GM19351 (cell line): ENCODE results near the gene BPI.
"Not testable (repeated sequence)": the region's sequence is repeated elsewhere in the genome, so short reads cannot be mapped to it uniquely, and the experiment has no call there.

Experiments
- ATAC-seq: cut with Tn5 transposase; IDR thresholded peaks from one replicate; pipeline ENCODE4 v1.9.1; 2021; ENCODE audit warnings: mild to moderate bottlenecking, moderate library complexity; ENCODE audit not compliant: unreplicated experiment

BPI gene

DNA sequence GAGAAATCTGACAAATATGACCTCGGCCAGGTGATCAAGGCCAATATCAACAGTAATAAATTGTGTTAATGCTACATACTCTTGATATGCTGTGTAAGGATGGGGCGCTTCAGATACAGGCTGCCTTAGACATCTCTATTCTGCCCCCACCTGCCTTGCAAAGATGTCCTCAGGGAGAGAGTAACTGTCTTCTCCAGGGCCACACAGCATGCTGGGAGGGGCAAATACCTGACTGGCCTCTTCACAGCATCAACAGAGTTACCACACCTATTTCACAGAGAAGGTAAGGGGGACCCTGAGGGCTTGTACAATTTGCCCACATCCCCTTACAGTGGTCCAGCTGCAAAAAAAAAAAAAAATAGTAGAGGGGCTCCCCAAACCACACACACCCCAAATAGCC is 26.3 kb upstream of the BPI start:
- no peak for ATAC-seq

DNA sequence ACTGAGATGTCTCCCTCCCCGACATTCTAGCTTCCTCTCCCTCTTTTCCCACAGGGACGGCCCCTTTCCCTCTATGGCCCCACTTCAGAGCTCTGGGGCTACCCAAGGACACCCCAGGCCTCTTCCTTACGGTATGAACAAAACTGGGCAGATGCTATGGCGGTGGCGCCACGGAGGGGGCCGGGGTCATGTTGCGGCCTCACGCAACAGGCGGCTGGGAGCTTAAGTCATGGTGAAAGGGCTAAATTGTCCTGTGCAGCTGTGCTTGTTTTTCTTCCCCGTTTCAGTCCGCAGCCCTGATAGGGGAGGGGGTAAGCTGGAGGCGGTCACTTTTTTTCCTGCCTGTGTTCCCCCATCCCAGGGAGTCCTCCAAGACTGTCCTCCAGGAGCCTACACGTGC is 25.8 kb upstream of the BPI start:
- no peak for ATAC-seq

DNA sequence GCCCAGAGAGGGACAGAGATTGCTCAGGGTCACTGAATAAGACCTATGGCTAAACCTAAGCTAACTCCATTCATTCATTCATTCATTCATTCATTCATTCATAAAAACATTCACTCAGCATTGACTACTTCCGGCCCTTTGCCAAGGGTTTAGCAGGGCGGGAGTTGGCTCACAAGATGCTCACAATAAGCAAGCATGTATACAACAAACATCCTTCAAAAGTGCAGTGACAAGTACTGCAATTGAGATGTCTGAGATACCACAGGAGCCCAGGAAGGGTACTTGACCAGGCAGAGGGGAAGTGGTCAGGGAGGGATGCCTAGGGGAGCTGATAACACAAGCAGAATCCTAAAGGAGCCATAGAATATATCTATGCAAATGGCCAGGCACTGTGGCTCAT is 25.2 kb upstream of the BPI start:
- ATAC-seq, result no peak

DNA sequence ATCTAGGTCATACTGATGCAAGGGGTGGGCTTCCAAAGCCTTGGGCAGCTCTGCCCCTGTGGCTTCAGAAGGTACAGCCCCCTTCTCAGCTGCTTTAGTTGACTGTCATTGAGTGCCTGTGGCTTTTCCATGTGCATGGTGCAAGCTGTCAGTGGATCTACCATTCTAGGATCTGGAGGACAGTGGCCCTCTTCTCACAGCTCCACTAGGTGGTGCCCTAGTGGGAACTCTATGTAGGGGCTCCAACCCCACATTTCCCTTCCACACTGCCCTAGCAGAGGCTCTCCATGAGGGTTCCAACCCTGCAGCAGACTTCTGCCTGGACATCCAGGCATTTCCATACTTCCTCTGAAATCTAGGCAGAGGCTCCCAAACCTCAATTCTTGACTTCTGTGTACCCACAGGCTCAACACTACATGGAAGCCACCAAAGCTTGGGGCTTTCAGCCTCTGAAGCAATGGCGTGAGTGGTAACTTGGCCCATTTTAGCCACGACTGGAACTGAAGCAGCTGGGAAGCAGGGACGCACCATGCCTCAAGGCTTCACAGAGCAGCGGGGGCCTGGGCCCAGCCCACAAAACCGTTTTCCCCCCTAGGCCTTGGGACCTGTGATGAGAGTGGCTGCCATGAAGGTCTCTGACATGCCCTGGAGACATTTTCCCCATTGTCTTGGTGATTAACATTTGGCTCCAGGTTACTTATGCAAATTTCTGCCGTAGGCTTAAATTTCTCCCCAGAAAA is 22.6 kb upstream of the BPI start:
- ATAC-seq, result not testable (repeated sequence)

DNA sequence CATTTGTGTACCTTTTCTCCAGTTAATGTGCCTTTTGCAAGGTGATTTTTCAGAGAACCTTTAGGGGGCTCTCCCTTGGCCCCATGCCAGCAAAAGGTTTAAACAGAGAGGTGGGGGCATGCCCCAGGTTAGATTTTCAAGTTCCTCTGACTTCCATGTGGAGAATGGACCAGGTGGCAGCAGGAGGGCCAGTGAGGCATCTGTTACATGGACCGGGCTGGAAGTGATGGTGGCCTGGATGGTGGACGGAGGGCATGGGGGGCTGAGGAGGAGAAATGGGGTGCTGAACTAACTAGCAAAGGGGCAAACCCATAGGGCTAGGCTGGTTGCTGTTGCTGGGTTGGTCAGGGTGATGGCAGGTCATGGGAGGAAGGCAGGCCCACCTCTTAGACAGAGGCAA is 20.7 kb upstream of the BPI start:
- ATAC-seq, result no peak

DNA sequence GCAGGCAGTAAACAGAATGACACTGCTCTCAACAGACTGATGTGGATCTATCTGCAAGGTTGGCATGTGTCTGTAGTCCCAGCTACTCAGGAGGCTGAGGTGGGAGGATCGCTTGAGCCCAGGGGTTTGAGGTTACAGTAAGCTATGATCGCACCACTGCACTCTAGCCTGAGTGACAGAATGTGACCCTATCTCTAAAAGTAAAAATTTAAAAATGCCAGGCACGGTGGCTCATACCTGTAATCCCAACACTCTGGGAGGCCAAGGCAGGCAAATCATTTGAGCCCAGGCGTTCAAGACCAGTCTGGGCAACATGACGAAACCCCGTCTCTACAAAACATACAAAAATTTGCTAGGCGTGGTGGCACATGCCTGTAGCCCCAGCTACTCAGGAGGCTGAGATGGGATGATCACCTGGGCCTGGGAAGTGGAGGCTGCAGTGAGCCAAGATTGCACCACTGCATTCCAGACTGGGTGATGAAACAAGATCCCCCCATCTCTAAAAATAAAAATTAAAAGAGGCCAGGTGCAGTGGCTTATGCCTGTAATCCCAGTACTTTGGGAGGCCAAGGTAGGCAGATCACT is 19.8 kb upstream of the BPI start:
- not testable (repeated sequence) for ATAC-seq

DNA sequence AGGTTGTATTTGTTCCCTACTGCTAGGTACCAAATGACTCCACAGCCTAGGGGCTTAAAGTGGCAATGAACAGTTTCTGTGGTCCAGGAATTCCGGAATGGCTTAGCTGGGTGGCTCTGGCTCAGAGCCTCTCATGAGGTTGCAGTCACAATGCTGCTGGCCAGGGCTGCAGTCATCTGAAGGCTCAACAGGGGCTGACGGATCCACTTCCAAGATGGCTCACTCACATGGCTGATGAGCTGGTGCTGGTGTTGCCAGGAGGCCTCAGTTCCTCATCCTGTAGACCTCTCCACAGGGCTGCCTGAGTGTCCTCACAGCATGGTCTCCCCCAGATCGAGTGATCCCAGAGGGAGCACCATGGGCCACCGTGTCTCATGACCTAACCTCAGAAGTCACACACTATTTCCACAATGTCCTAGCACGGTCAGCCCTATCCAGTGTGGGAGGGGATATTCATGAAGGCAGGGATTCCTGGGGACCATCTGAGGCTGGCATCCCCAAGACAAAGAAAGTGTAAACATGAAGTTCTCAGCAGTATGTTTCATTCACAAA is 19.0 kb upstream of the BPI start:
- ATAC-seq, result no peak

DNA sequence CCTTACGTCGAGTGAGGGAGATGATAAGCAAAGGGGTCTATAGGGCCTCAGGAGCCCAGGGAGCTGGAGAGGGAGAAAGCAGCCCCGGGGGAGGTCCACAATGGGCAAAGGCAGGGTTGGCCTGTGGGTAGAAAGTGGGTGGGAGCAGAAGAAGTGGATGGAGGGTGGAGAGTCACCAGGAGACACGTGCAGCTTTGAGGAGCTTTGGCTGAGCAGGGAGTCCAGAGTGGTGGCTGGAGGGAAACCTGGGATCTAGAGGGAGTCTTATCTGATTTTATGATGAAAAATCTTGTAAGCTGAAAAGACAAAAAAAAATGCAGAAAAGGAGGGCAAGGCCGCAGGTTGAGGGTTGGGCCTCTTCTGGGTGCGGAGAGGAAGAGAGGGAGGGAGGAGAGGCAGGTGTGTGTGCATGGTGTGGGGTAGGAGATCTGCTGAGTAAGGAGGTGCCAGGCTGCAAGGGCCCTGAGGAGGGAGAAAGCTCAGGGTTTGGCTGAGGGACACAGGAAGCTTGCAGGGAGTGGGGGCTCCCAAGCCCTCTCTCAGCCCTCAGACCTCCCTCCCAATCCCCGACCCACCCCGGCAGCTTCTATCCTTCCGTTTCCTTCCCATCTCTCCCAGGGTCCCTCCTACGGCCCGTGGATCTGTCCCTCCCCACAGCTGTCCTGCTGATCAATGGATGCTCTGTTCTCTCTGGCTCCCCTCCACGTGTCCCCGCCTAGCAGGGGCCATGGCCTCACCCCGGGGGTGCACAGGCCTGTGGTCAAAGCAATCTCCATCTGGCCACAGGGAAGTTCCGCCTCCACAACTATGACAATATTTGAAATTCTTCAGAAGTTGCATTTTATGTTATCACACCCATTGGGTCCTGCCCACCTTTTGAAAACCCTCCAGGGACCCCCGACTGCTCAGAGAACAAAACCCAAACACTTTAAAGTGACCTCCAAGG is 17.1 kb upstream of the BPI start:
- ATAC-seq, result no peak

DNA sequence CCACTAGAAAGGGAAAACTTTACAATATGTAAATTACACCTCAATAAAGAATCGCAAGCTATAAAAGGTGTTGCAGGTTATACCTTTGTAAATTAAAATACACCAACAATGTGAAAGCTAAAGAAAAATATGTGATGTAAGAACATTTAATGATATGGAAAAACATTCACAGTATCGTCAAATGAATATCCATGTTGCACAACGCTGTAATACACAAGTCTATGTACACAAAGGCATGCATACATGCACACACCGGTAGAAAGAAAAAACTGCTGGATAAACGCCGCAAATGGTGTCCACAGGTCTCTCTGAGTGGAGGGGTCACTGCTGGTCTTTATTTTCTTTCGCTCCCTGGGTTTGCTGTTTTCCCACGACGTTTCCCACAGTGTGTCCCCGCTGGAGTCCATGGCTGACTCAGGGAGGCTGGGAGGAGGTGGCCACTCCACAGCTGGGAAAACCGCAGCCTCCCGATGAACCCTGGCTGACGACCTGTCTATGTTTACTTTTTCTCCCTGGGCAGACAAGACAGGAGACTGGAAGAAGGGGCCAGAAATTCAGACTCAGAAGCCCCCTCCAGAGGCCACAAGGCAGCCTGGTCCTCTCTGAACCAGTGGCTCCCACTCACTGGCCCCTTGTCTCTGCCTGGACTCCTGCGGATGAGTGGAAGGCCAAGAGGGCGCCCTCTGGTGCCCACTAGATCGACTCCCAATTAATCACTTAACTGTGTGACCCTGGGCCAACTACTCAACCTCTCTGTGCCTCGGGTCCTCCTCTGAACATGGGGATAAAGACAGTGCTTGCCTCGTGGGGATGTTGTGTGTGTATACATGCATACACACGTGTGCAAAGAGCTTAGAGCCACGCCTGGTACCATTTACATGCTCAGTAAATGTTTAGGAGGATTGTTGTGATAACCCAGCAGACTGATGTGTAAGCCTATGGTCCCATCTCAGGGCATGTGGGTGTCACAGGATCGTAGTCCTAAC is 12.8 kb upstream of the BPI start:
- no peak for ATAC-seq

DNA sequence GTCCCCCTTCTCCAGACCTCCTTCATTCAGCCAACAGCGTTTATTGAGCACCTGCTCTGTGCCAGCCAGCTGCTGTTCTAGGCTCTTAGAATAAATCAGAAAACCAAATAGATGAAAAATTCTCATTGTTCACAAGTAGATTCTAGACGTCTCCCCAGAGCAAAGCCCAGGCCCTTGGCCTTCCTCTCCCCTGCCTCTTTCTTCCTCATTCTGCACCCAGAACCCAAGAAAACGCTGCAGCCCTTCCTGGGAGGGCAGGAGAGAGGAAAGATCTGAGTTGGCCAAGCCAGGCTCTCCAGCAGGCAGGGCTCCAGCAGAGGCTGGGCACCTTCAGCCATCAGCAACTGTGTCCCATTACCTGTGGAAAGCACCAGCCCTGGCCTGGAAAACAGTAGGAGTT is 12.0 kb upstream of the BPI start:
- no peak for ATAC-seq

DNA sequence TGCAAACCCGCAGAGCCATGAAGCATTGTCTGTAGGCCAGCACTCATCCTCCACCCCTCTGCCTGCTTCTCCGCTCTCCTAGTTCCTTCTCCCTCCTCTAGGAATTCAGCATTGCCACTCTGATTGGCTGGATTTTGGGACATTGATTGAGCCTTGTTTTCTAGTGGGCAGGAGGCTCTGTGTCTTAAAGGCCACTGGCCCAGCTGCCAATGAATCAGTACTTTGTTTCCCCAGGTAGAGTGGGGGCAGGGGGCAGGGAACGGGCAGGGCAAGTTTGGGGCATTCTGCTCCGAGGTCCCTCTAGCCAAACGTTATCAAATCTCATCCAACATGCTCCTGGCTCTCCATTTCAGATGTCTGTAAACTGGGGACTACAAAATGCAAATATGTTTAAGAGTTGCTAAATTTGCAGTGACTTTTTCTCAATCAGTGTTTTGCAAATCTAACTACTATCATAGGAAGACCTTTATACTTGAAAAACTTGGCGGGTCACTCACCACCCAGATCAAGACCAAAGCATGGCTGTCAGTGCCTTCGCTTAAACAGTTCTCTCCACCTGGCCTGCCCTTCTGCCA is 10.4 kb upstream of the BPI start:
- ATAC-seq, result no peak

DNA sequence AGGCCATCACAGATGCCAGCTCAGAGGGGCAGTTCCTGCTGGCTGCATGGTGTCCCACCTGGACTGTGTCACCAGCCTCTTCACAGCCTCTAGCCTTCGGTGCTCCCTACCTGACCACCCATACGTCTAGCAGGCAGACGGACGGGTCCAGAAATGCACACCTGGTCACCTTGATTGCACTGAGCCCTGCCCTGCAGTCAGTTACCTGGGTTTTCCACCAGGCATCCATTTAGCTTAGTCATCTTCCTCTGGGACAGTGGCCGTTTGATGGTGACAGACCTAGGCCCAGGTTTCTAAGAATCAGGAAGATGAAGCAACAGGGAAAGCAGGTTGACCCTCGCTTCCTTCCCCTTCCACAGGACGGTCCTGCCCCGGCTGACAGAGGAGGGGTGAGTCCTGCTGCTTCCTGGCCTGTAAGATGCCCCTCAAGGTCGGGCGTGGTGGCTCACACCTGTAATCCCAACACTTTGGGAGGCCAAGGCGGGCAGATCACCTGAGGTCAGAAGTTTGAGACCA is 9.8 kb upstream of the BPI start:
- no peak for ATAC-seq

DNA sequence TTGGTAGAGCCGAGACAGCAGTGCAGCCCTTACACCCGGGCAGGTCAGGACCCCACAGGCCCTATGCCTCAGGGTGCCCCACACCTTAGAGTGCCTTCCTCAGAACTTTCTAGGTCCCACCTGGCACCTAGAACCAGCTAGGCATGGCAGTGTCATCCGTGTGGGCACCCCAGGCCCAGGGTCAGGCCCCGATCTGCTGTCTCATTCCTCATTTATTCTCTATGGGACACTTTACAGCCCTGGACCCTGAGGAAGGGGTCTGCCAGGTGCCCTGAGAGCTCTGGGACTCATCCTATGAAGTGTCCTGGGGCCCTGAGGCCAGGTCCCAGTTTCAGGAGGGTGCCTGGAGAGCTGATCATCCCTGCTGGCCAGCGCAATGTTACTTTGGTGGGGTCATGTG is 8.1 kb upstream of the BPI start:
- no peak for ATAC-seq

DNA sequence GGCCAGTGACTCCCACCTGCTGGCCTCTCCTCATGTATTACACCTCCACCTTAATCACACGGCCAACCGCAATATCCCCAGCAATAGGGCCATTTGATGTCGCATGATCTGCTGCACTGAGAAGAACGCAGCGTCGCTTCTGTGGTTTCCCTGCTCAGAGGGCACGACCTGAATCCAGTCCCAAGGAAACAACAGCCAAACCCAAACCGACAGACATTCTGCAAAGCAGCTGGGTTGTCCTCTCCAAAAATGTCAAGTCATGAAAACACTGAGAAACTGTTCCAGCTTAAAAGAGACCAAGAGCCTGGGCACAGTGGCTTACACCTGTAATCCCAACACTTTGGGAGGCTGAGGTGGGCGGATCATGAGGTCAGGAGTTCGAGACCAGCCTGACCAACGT is 7.5 kb upstream of the BPI start:
- no peak for ATAC-seq

DNA sequence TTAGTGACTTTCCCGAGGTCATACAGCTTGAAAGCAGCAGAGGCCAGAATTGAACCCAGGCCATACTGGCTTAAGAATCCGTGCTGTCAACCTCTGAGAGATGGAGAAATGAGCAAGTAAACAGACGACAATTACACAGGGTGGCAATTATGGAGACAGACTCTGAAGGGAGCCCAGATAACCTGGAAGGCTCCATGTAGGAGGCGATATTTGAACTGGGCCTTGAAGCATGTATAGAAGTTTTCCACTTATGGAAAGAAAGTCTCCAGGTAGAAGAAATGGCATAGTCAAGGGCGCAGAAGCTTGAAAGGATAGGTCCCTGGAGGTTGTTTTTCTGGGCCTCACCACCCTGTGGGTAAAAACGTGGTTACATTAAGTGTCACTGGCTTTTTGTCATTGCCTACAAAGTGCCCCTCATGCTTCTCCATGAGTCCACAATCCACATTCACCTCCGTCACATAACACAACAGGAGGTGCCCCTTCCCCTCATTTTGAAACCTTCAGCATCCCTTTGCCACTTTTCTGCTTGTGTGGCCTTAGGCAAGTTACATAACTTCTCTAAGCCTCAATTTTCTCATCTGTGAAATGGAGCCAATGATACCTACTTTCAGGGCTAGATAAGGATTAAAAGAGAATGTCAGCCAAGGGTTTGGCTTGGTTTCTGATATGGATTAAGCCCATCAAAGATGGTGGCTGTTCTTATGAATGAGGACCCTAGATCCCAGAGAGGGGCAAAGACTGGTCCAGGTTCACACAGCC is 5.9 kb upstream of the BPI start:
- no peak for ATAC-seq

DNA sequence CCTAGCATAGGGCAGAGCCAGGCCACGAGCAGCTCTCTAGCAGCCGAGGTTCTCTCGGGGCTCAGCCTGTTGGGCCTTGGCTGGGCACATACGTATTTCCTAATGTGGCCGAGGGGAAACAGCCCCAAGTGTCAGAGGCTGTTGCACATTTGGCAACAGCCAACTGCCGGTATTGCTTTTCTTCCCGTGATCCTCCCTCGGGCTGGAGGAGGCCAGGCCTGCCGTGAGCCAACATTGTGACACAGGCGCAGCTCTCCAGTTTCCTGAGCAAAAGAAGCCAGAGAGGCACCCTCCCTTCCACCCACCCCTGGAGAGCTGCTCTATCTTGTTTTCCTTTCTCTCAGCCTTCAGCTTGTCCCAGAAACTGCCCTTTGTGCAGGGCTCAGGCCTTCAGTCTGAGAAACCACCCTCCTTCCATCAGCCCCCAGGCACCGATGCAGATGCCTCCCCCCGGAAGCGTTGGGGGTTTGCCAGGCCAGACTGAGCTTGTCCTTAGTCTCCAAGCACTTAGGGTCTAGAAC is 5.1 kb upstream of the BPI start:
- ATAC-seq, result no peak

DNA sequence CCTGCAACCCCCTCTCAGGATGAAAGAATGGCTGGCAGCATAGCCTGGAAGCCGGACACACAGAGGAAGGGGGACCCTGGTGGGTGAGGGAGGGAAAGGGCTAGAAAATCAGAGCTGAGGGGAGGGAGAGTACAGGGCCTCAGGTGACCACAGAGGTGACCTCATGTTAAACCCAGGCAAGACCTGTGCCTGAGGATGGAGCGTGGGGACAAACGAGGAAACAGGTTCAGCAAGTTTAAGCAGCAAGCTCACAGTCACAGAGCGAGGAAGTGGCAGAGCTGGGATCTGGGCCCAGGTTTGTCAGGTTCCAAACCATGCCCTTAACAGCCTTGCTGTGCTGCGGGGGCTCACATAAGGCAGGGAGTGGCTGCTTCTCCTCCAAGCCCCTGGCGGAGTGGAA is 4.0 kb upstream of the BPI start:
- no peak for ATAC-seq

DNA sequence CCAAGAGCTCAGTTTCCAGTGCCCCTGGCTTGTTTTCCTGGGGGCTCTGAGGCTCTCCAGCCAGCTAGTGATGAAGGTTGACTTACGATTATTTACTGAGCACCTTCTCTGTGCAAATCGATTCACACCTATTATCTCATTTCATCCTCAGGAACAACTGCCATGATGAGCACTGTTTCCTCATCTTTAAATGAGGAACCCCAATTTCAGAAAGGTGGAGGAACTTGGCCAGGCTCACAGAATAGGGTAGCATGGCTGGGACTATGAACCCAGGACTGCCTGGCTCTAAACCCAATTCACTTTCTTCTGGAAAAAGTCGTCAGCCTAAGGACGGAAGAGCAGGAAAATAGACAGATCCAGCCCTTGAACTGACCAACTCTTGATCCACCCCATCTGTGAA is 3.5 kb upstream of the BPI start:
- no peak for ATAC-seq

DNA sequence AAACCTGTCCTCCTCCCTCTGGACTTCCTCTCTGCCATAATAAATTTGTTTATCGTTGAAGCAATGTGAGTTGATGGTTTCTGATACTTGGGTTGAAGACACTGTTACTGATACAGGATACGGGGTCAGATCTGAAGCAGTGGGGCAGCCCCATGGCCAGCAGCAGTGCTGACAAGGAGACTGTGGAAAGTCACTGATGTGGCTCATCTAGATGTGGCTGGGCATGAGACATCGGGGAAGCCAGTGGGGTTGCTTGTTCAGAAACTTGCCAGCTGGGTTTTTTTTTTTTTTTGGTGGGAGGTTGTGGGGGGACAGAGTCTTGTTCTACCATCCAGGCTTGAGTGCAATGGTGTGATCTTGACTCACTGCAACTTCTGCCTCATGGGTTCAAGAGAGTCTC is 2.6 kb upstream of the BPI start:
- no peak for ATAC-seq
